Prostate gland (tissue), 2 donors: ENCODE data around the gene PLOD3.

Experiments
- POLR2A ChIP-seq: fragments of 450-650 bp; IDR thresholded peaks from one replicate; pipeline ENCODE4 v1.6.1; 2016; ENCODE audit warnings: antibody characterized with exemption, mild to moderate bottlenecking
- POLR2AphosphoS5 ChIP-seq: sonication (generic); formaldehyde crosslinking; IDR thresholded peaks from one replicate; pipeline ENCODE4 v1.6.1; 2017; ENCODE audit warnings: antibody characterized with exemption
- TF ChIP-seq, protein P1 (sequence below), 4 experiments: fragments of 200-600 bp in 2 of 4; fragments of 450-650 bp in 2 of 4; sonication (generic) in 2 of 4; IDR thresholded peaks; 1 replicate in 3 of 4; 2 replicates in 1 of 4; pipeline ENCODE4 v1.5.1; 2016 to 2019; ENCODE audit warnings: antibody characterized with exemption in 4 of 4, mild to moderate bottlenecking in 2 of 4, moderate library complexity in 2 of 4

DNA sequence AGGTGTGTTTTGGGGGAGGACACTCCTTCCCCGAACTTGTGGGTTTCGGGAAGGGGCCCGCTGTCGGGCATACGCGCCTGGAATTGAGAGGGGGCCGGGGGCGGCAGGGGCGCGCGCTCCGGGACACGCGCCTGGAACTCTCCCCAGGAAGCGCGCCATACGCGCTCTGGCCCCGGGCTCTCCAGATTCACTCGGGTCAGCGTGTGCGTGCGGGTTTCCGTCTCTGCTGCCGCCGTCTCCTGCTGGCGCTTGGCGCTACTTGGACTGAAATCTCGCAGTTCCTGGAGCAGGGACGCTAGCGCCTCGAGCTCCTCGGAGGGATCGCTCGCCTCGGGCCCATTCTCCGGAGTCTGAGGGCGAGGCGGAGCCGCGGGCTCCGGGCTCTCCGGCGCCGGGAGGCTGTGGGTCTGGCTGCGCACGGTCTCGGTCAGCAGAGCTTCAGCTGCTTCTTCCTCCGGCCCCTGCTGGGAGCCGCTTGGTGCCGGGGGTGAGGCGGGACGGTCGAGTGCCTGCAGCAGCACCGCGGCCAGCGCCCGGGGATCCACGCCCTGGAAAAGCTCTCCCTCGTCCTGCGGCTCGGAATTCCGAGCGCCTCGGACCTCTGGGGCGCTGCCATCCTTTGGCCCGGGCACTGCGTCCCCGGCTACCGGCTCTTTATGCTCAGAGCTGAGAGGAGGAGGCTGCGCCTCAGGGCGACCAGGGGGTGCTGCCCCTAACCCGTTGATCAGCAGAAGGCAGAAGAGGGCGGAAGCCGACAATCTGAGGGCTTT is 53.1 kb downstream of the PLOD3 start:
- no peak for TF ChIP-seq POLR2AphosphoS5
- TF ChIP-seq, protein P1, sequence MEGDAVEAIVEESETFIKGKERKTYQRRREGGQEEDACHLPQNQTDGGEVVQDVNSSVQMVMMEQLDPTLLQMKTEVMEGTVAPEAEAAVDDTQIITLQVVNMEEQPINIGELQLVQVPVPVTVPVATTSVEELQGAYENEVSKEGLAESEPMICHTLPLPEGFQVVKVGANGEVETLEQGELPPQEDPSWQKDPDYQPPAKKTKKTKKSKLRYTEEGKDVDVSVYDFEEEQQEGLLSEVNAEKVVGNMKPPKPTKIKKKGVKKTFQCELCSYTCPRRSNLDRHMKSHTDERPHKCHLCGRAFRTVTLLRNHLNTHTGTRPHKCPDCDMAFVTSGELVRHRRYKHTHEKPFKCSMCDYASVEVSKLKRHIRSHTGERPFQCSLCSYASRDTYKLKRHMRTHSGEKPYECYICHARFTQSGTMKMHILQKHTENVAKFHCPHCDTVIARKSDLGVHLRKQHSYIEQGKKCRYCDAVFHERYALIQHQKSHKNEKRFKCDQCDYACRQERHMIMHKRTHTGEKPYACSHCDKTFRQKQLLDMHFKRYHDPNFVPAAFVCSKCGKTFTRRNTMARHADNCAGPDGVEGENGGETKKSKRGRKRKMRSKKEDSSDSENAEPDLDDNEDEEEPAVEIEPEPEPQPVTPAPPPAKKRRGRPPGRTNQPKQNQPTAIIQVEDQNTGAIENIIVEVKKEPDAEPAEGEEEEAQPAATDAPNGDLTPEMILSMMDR (IDR thresholded peaks at IDR 0.05): no peak
- TF ChIP-seq POLR2A: no peak
